Natural killer cell (primary cell): Measurements from ENCODE around the gene WDFY3. TPM values are rescaled to one million over a fixed set of nuclear protein-coding genes. Genes with fewer than 3 reads are reported as not detected.

Experiments
- ATAC-seq, 3 donors: fragments of 150-1000 bp in 2 of 3; fragments of 200-7000 bp in 1 of 3; cut with Tn5 transposase; 1 replicate in 1 of 3; 2 replicates in 2 of 3; pipeline ENCODE4 v1.10.0; 2021; ENCODE audit warnings: mild to moderate bottlenecking in 2 of 3, moderate library complexity in 2 of 3
- DNase-seq, 2 donors: peaks; one replicate each; pipeline versions ENCODE4 v3.0.0 to v3.0.0-alpha.2; 2013 to 2021; ENCODE audit warnings: mixed read lengths in 1 of 2
- H3K27ac ChIP-seq: one replicate; pipeline ENCODE4 v1.5.1; 2013; ENCODE audit warnings: mild to moderate bottlenecking, low read length
- H3K27me3 ChIP-seq: one replicate; pipeline ENCODE4 v1.6.1; 2013; ENCODE audit warnings: low read length; ENCODE audit not compliant: control insufficient read depth, insufficient read depth
- H3K36me3 ChIP-seq: one replicate; pipeline ENCODE4 v1.6.1; 2013; ENCODE audit warnings: low read length; ENCODE audit not compliant: control insufficient read depth, insufficient read depth
- H3K4me1 ChIP-seq: one replicate; pipeline ENCODE4 v1.6.1; 2013; ENCODE audit warnings: low read length; ENCODE audit not compliant: control insufficient read depth, insufficient read depth
- H3K4me3 ChIP-seq: one replicate; pipeline ENCODE4 v1.5.1; 2013; ENCODE audit warnings: low read length
- H3K9me3 ChIP-seq: one replicate; pipeline ENCODE4 v1.6.1; 2013; ENCODE audit warnings: low read length; ENCODE audit not compliant: control insufficient read depth, insufficient read depth
- H3K27ac Mint-ChIP-seq, 2 donors: one replicate each; pipeline ENCODE4 v1.8.0; 2022; ENCODE audit warnings: mild to moderate bottlenecking in 2 of 2, mixed read lengths in 2 of 2, moderate library complexity in 1 of 2
- H3K27me3 Mint-ChIP-seq, 2 donors: one replicate each; pipeline ENCODE4 v1.8.0; 2022; ENCODE audit warnings: low read depth in 2 of 2, mixed read lengths in 2 of 2
- H3K36me3 Mint-ChIP-seq: one replicate; pipeline ENCODE4 v1.8.0; 2022; ENCODE audit warnings: mixed read lengths
- H3K4me1 Mint-ChIP-seq, 2 donors: one replicate each; pipeline ENCODE4 v1.8.0; 2022; ENCODE audit warnings: mixed read lengths in 2 of 2
- H3K4me3 Mint-ChIP-seq: one replicate; pipeline ENCODE4 v1.8.0; 2022; ENCODE audit warnings: mild to moderate bottlenecking, moderate library complexity, mixed read lengths
- H3K9me3 Mint-ChIP-seq, 2 donors: one replicate each; pipeline ENCODE4 v1.8.0; 2022; ENCODE audit warnings: mixed read lengths in 2 of 2
- CTCF ChIP-seq: fragments of 200-600 bp; IDR thresholded peaks from one replicate; pipeline ENCODE4 v1.8.0; 2022; ENCODE audit warnings: antibody characterized with exemption
- WGBS: methylation state at CpG from one replicate; pipeline ENCODE4 v1.1.7; 2013; ENCODE audit warnings: missing lambda C conversion rate; ENCODE audit not compliant: insufficient coverage; 5-methylcytosine and 5-hydroxymethylcytosine counted together
- intact Hi-C: fragments of 100-400 bp; cut with micrococcal nuclease; formaldehyde crosslinking; loops from one replicate; pipeline ENCODE4 v1.14.2; 2022
- total RNA-seq, 4 donors: library from RNA; stranded (reverse); fragments of 120-200 nt in 1 of 4; gene quantifications; one replicate each; pipeline versions ENCODE4 v1.2.3 to v1.2.4, GENCODE V29; 2013 to 2022

The WDFY3 gene
- total RNA-seq, 3 donors from 2014 or later (not counting 1 experiment from before 2014, with no cell fraction given), result 2.5 to 7.2 (median 6.0) TPM

GRCh38 chr4:84878090-84878489, 88.4 kb downstream of the WDFY3 start:
- Mint-ChIP-seq H3K27me3 (no peaks in the 10 kb centered on the region), H3K4me1 (no peaks in the 10 kb centered on the region), H3K9me3 (peaks cover 7 to 12% of the 10 kb centered on the region in 2 donors), H3K36me3 (no peaks in the 10 kb centered on the region), H3K4me3 (no peak overlapping the region), H3K27ac (no peak overlapping the region)
- intact Hi-C loops, result no loop called here
- no peak for TF ChIP-seq CTCF
- DNase-seq (no peak), ATAC-seq (no peak)
- no peaks in the 10 kb centered on the region for H3K36me3 ChIP-seq
- no peaks in the 10 kb centered on the region for H3K27me3 ChIP-seq
- H3K27ac ChIP-seq, result no peak overlapping the region
- H3K4me3 ChIP-seq, result no peak overlapping the region
- WGBS, result 100% methylated on average over 1 of the region's 1 CpG
- peaks cover 6% of the 10 kb centered on the region for H3K9me3 ChIP-seq
- H3K4me1 ChIP-seq, result no peaks in the 10 kb centered on the region

- no peaks in the 10 kb centered on the region for H3K4me1 ChIP-seq
- intact Hi-C loops, result no loop called here
- no peaks in the 10 kb centered on the region for H3K27me3 Mint-ChIP-seq
- no peak overlapping the region for H3K27ac Mint-ChIP-seq
- ATAC-seq (no peak), DNase-seq (no peak)
- no peaks in the 10 kb centered on the region for H3K4me1 Mint-ChIP-seq
- WGBS, result 85% methylated on average over 5 of the region's 5 CpGs
- H3K27ac ChIP-seq, result no peak overlapping the region
- peaks cover 7 to 12% of the 10 kb centered on the region in 2 donors for H3K9me3 Mint-ChIP-seq
- peaks cover 6% of the 10 kb centered on the region for H3K9me3 ChIP-seq
- no peak for TF ChIP-seq CTCF
- H3K4me3 Mint-ChIP-seq, result no peak overlapping the region
- H3K27me3 ChIP-seq, result no peaks in the 10 kb centered on the region
- H3K4me3 ChIP-seq, result no peak overlapping the region
- no peaks in the 10 kb centered on the region for H3K36me3 Mint-ChIP-seq
- no peaks in the 10 kb centered on the region for H3K36me3 ChIP-seq
These were observed 89.2 kb downstream of the WDFY3 start for GRCh38 chr4:84877051-84877833.

- Histone ChIP-seq H3K36me3 (no peaks in the 10 kb centered on the region), H3K27me3 (no peaks in the 10 kb centered on the region), H3K4me3 (no peak overlapping the region), H3K4me1 (no peaks in the 10 kb centered on the region), H3K9me3 (peaks cover 6% of the 10 kb centered on the region), H3K27ac (no peak overlapping the region)
- Mint-ChIP-seq H3K27ac (no peak overlapping the region), H3K27me3 (no peaks in the 10 kb centered on the region), H3K4me3 (no peak overlapping the region), H3K36me3 (no peaks in the 10 kb centered on the region), H3K9me3 (peaks cover 5 to 12% of the 10 kb centered on the region in 2 donors), H3K4me1 (no peaks in the 10 kb centered on the region)
- 97% methylated on average over 2 of the region's 4 CpGs for WGBS
- TF ChIP-seq CTCF, result no peak
- ATAC-seq (no peak), DNase-seq (no peak)
- intact Hi-C loops, result no loop called here
These were observed 90.7 kb downstream of the WDFY3 start for GRCh38 chr4:84875636-84876371.
